Measurements from ENCODE around the gene SNTG2.

Gene SNTG2

GRCh38 chr2:960061-960736 lies 9.6 kb downstream of the SNTG2 start:
- DNase-seq (ENCODE audit: insufficient read length) (no peak), FAIRE-seq (no peak)
- no peak for TF ChIP-seq POLR2AphosphoS5 (IDR thresholded peaks at IDR 0.05; ENCODE audit: low read depth, low read length)
- no peak for TF ChIP-seq POLR2A (IDR thresholded peaks at IDR 0.05; ENCODE audit: low read depth, low read length)
- TF ChIP-seq TAF1 (IDR thresholded peaks at IDR 0.05; ENCODE audit: borderline replicate concordance, low read depth, low read length), result no peak

DNA sequence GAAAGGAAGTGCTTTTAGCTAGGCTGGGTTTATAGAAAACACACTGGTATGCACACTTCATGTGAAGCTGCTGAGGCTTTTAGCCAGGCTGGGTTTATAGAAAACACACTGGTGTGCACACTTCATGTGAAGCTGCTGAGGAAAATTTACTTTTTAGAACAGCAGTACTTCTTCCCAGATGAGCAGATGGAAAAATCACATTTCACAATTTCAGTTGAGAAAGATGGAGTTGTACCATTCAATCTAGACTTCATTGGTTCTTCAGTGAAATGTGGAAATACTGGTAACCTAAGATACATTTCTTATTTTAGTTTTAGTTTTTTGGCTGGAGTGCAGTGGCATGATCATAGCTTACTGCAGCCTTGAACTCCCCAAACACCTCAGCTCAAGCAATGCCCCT lies 11.1 kb downstream of the SNTG2 start:
- TF ChIP-seq TAF1 (IDR thresholded peaks at IDR 0.05; ENCODE audit: borderline replicate concordance, low read depth, low read length) (no peak), POLR2AphosphoS5 (IDR thresholded peaks at IDR 0.05; ENCODE audit: low read depth, low read length) (no peak), POLR2A (IDR thresholded peaks at IDR 0.05; ENCODE audit: low read depth, low read length) (no peak)
- FAIRE-seq (no peak), DNase-seq (ENCODE audit: insufficient read length) (no peak)

GRCh38 chr2:963876-964275 lies 13.2 kb downstream of the SNTG2 start:
- DNase-seq (ENCODE audit: insufficient read length), result no peak
- TF ChIP-seq POLR2A (IDR thresholded peaks at IDR 0.05; ENCODE audit: low read depth, low read length) (no peak), POLR2AphosphoS5 (IDR thresholded peaks at IDR 0.05; ENCODE audit: low read depth, low read length) (no peak), TAF1 (IDR thresholded peaks at IDR 0.05; ENCODE audit: borderline replicate concordance, low read depth, low read length) (no peak)
- FAIRE-seq, result no peak

- DNase-seq (ENCODE audit: insufficient read length), result no peak
- no peak for TF ChIP-seq TAF1 (IDR thresholded peaks at IDR 0.05; ENCODE audit: borderline replicate concordance, low read depth, low read length)
- TF ChIP-seq POLR2A (IDR thresholded peaks at IDR 0.05; ENCODE audit: low read depth, low read length), result no peak
- no peak for TF ChIP-seq POLR2AphosphoS5 (IDR thresholded peaks at IDR 0.05; ENCODE audit: low read depth, low read length)
- no peak for FAIRE-seq
These were observed 13.9 kb downstream of the SNTG2 start for GRCh38 chr2:964562-964961.

- TF ChIP-seq POLR2A (IDR thresholded peaks at IDR 0.05; ENCODE audit: low read depth, low read length) (no peak), TAF1 (IDR thresholded peaks at IDR 0.05; ENCODE audit: borderline replicate concordance, low read depth, low read length) (no peak), POLR2AphosphoS5 (IDR thresholded peaks at IDR 0.05; ENCODE audit: low read depth, low read length) (no peak)
- DNase-seq (ENCODE audit: insufficient read length), result no peak
These were observed 15.0 kb downstream of the SNTG2 start for GRCh38 chr2:965640-966147.

DNA sequence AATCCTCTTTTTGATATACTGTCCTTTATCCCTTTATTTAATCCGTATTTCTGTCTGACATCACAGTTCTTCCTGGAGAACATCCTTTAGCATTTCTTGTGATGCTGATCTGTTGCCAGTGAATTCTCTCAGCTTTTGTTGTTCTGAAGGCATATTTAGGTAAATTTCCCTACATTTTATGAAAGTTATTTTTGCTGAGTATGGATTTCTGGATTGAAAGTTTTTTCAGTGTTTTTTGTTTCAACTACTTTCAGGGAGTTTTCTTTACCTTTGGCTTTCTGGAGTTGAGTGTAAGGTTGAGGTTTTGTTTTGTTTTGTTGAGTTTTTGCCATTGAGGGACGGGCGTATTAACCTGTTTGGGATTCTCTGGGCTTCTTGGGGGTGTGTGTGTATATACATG lies 22.5 kb downstream of the SNTG2 start:
- FAIRE-seq (no peak), DNase-seq (ENCODE audit: insufficient read length) (no peak)
- TF ChIP-seq POLR2AphosphoS5 (IDR thresholded peaks at IDR 0.05; ENCODE audit: low read depth, low read length) (no peak), POLR2A (IDR thresholded peaks at IDR 0.05; ENCODE audit: low read depth, low read length) (no peak), TAF1 (IDR thresholded peaks at IDR 0.05; ENCODE audit: borderline replicate concordance, low read depth, low read length) (no peak)

More at GRCh38 chr2:965640-966147, 15.0 kb downstream of the SNTG2 start:
- FAIRE-seq, result no peak

DNA sequence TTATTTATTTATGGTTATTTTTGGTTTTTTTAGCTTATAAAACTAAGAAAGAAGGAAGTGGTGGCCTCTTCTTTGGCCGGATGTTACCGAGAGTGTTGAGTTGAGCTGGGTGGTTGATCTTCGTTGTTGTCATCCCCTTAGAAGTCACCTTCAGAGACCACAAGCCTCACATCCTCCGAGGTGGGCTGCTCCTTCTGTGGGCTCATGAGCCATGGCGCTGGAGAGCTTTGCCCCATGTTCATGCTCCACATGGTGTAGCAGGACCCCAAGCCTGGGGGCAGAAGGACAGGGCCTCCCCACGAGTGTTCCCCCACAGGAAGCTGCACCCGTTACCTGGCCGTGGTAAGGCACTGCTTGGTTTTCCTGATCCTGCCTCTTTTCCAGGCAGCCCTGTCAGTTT lies 23.4 kb downstream of the SNTG2 start:
- TF ChIP-seq POLR2A (IDR thresholded peaks at IDR 0.05; ENCODE audit: low read depth, low read length) (no peak), POLR2AphosphoS5 (IDR thresholded peaks at IDR 0.05; ENCODE audit: low read depth, low read length) (no peak), TAF1 (IDR thresholded peaks at IDR 0.05; ENCODE audit: borderline replicate concordance, low read depth, low read length) (no peak)
- no peak for DNase-seq (ENCODE audit: insufficient read length)
- no peak for FAIRE-seq

GRCh38 chr2:974502-974901 lies 23.9 kb downstream of the SNTG2 start:
- TF ChIP-seq POLR2AphosphoS5 (IDR thresholded peaks at IDR 0.05; ENCODE audit: low read depth, low read length) (no peak), TAF1 (IDR thresholded peaks at IDR 0.05; ENCODE audit: borderline replicate concordance, low read depth, low read length) (no peak), POLR2A (IDR thresholded peaks at IDR 0.05; ENCODE audit: low read depth, low read length) (no peak)
- no peak for DNase-seq (ENCODE audit: insufficient read length)
- no peak for FAIRE-seq

DNA sequence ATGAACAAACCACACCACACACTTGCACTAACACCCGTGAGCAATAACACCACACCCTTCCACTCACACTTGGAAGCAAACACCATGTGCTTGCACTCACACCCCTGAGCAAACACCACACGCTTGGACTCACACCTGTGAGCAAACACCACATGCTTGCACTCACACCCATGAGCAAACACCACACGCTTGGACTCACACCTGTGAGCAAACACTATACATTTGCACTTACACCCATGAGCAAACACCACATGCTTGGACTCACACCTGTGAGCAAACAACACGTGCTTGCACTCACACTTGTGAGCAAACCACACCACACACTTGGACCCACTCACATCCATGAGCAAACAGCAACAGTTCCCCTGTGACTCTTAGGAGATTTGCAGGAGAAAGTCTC lies 24.4 kb downstream of the SNTG2 start:
- no peak for FAIRE-seq

GRCh38 chr2:979069-979928 lies 28.6 kb downstream of the SNTG2 start:
- DNase-seq (ENCODE audit: insufficient read length) (no peak), FAIRE-seq (no peak)
- no peak for TF ChIP-seq POLR2AphosphoS5 (IDR thresholded peaks at IDR 0.05; ENCODE audit: low read depth, low read length)

More for the DNA sequence above, 24.4 kb downstream of the SNTG2 start:
- DNase-seq (ENCODE audit: insufficient read length), result no peak
- no peak for TF ChIP-seq TAF1 (IDR thresholded peaks at IDR 0.05; ENCODE audit: borderline replicate concordance, low read depth, low read length)
- TF ChIP-seq POLR2A (IDR thresholded peaks at IDR 0.05; ENCODE audit: low read depth, low read length), result no peak
- TF ChIP-seq POLR2AphosphoS5 (IDR thresholded peaks at IDR 0.05; ENCODE audit: low read depth, low read length), result no peak

GRCh38 chr2:980176-980575 lies 29.5 kb downstream of the SNTG2 start:
- FAIRE-seq, result no peak
- DNase-seq (ENCODE audit: insufficient read length), result no peak
- TF ChIP-seq POLR2AphosphoS5 (IDR thresholded peaks at IDR 0.05; ENCODE audit: low read depth, low read length) (no peak), TAF1 (IDR thresholded peaks at IDR 0.05; ENCODE audit: borderline replicate concordance, low read depth, low read length) (no peak), POLR2A (IDR thresholded peaks at IDR 0.05; ENCODE audit: low read depth, low read length) (no peak)

GRCh38 chr2:981258-981657 lies 30.6 kb downstream of the SNTG2 start:
- FAIRE-seq (no peak), DNase-seq (ENCODE audit: insufficient read length) (no peak)
- TF ChIP-seq TAF1 (IDR thresholded peaks at IDR 0.05; ENCODE audit: borderline replicate concordance, low read depth, low read length) (no peak), POLR2A (IDR thresholded peaks at IDR 0.05; ENCODE audit: low read depth, low read length) (no peak), POLR2AphosphoS5 (IDR thresholded peaks at IDR 0.05; ENCODE audit: low read depth, low read length) (no peak)
